Caco-2 (cell line): Measurements from ENCODE around the gene VCP. TPM values are rescaled to one million over a fixed set of nuclear protein-coding genes. Genes with fewer than 3 reads are reported as not detected.

Experiments used
- BruUV-seq: library from RNA; stranded (reverse); fragments of 400-500 nt; replicated peaks from 2 replicates; lab custom pipeline; 2021; lab: Mats Ljungman, UMichigan
- CTCF ChIA-PET: fragments of 300-600 bp; sonication (Branson Sonifier 250); formaldehyde crosslinking; loops from one replicate; lab custom pipeline; 2022; ENCODE audit warnings: antibody characterized with exemption; lab: Charles Lee
- POLR2A ChIA-PET: fragments of 300-600 bp; sonication (Branson Sonifier 250); formaldehyde crosslinking; loops from one replicate; lab custom pipeline; 2022; ENCODE audit warnings: antibody characterized with exemption; lab: Charles Lee
- DNase-seq, 2 experiments: peaks; one replicate each; pipeline versions ENCODE4 v3.0.0 to v3.0.0-alpha.2; 2020 to 2022
- H3K27me3 ChIP-seq: replicated peaks from 2 replicates; pipeline ENCODE4 v1.6.0; 2011; ENCODE audit warnings: low read length; ENCODE audit not compliant: control insufficient read depth, insufficient read depth
- H3K36me3 ChIP-seq: 2 replicates; pipeline ENCODE4 v1.5.1; 2011; ENCODE audit warnings: low read length; ENCODE audit not compliant: control insufficient read depth, insufficient read depth
- H3K4me1 ChIP-seq: fragments of 250-450 bp; sonication (Bioruptor Pico); 2 replicates; pipeline ENCODE4 v1.5.1; 2020; ENCODE audit warnings: mild to moderate bottlenecking
- H3K4me3 ChIP-seq: 2 replicates; pipeline ENCODE4 v1.5.1; 2011; ENCODE audit warnings: low read depth, mild to moderate bottlenecking, control low read depth, low read length
- H3K9me3 ChIP-seq: fragments of 250-450 bp; sonication (Bioruptor Pico); 2 replicates; pipeline ENCODE4 v1.5.1; 2020; ENCODE audit warnings: mild to moderate bottlenecking, moderate library complexity
- H3K27ac Mint-ChIP-seq: one replicate; pipeline ENCODE4 v1.8.0; 2022; ENCODE audit warnings: mixed read lengths; ENCODE audit not compliant: unreplicated experiment
- H3K27me3 Mint-ChIP-seq: one replicate; pipeline ENCODE4 v1.8.0; 2022; ENCODE audit warnings: mixed read lengths; ENCODE audit not compliant: insufficient read depth, unreplicated experiment
- H3K36me3 Mint-ChIP-seq: one replicate; pipeline ENCODE4 v1.8.0; 2022; ENCODE audit warnings: mild to moderate bottlenecking, mixed read lengths; ENCODE audit not compliant: insufficient read depth, unreplicated experiment
- H3K4me1 Mint-ChIP-seq: one replicate; pipeline ENCODE4 v1.8.0; 2022; ENCODE audit warnings: low read depth, mixed read lengths; ENCODE audit not compliant: unreplicated experiment
- H3K4me3 Mint-ChIP-seq: one replicate; pipeline ENCODE4 v1.8.0; 2022; ENCODE audit warnings: mild to moderate bottlenecking, moderate library complexity, mixed read lengths; ENCODE audit not compliant: unreplicated experiment
- H3K9me3 Mint-ChIP-seq: one replicate; pipeline ENCODE4 v1.8.0; 2022; ENCODE audit warnings: mixed read lengths; ENCODE audit not compliant: unreplicated experiment
- intact Hi-C: fragments of 100-400 bp; cut with micrococcal nuclease; formaldehyde crosslinking; loops from one replicate; pipeline ENCODE4 v1.10.0; 2022; ENCODE audit not compliant: unreplicated experiment
- total RNA-seq: library from RNA; stranded (reverse); gene quantifications from 2 replicates; pipeline ENCODE4 v1.2.3, GENCODE V29; 2022
- TF ChIP-seq, protein P1 (sequence below), 2 experiments: fragments of 200-600 bp in 1 of 2; IDR thresholded peaks; 1 replicate in 1 of 2; 2 replicates in 1 of 2; pipeline versions ENCODE4 v1.5.1 to v1.8.0; 2011 to 2022; ENCODE audit warnings: antibody characterized with exemption in 1 of 2, control low read depth in 1 of 2, inconsistent platforms in 1 of 2, low read depth in 1 of 2, low read length in 1 of 2, mild to moderate bottlenecking in 1 of 2, moderate library complexity in 1 of 2; ENCODE audit not compliant: insufficient read depth in 1 of 2, severe bottlenecking in 1 of 2, unreplicated experiment in 1 of 2

Gene VCP
- total RNA-seq, 1 experiment from 2014 or later = 281 TPM

DNA sequence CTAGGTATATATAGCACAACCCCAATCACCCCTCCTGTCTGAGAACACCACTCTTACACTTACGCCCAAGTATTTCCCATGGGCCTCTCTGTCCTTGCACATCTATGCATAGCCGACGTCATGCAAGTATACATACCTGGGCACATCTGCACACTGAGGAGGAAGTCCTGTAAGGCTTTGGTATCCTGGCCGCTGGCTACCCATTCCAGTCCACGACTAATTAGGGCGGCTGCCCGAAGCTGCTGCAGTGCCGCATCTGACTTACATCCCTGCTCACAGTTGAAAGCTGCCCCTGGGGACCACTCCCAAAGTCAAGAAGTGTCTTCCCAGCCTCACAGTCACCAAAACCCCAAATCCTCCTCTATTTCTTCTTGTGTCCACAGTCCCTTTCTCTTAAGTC lies 2.4 kb upstream of the VCP start:
- H3K36me3 Mint-ChIP-seq = peaks cover 57% of the 10 kb centered on the region
- ChIA-PET CTCF (no interaction called here), POLR2A (no interaction called here)
- peaks cover 2% of the 10 kb centered on the region; the same call in 1 of the 2 replicates for H3K36me3 ChIP-seq
- DNase-seq = no peak
- H3K4me1 Mint-ChIP-seq = peaks cover 22% of the 10 kb centered on the region
- H3K4me3 ChIP-seq = no peak overlapping the region
- H3K4me1 ChIP-seq = peaks cover 22% of the 10 kb centered on the region
- H3K27me3 Mint-ChIP-seq = no peaks in the 10 kb centered on the region
- H3K9me3 Mint-ChIP-seq = no peaks in the 10 kb centered on the region
- no peak overlapping the region for H3K27ac Mint-ChIP-seq
- intact Hi-C loops = no loop called here
- H3K9me3 ChIP-seq = no peaks in the 10 kb centered on the region
- BruUV-seq = no TSS peak
- no peak overlapping the region for H3K4me3 Mint-ChIP-seq
- TF ChIP-seq, protein P1, sequence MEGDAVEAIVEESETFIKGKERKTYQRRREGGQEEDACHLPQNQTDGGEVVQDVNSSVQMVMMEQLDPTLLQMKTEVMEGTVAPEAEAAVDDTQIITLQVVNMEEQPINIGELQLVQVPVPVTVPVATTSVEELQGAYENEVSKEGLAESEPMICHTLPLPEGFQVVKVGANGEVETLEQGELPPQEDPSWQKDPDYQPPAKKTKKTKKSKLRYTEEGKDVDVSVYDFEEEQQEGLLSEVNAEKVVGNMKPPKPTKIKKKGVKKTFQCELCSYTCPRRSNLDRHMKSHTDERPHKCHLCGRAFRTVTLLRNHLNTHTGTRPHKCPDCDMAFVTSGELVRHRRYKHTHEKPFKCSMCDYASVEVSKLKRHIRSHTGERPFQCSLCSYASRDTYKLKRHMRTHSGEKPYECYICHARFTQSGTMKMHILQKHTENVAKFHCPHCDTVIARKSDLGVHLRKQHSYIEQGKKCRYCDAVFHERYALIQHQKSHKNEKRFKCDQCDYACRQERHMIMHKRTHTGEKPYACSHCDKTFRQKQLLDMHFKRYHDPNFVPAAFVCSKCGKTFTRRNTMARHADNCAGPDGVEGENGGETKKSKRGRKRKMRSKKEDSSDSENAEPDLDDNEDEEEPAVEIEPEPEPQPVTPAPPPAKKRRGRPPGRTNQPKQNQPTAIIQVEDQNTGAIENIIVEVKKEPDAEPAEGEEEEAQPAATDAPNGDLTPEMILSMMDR (IDR thresholded peaks at IDR 0.05; ENCODE audit: insufficient read depth in 1 of 2, low read depth in 1 of 2, low read length in 1 of 2, severe bottlenecking in 1 of 2, unreplicated experiment in 1 of 2) = no peak
- no peaks in the 10 kb centered on the region for H3K27me3 ChIP-seq

DNA sequence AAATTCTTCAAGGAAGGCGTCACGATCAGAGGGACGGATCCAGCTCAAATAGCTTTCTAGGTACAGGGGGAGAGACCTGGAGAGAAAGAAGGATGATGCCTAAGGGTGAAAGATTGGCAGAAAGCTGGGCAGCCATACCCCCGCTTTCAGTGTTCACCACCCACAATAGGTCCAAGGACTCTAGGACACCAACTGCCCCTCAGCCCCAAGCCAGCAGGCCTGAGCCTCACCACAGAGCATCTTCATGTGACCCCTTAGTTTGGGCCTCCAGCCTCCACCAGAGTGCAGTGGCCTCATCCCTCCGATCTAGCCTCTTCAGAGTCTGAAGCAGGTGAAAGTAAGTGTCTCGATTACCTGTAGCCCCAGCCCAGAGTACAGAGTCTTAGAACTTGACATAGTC lies 1.7 kb upstream of the VCP start:
- no peak overlapping the region for H3K27ac Mint-ChIP-seq
- no peaks in the 10 kb centered on the region for H3K27me3 Mint-ChIP-seq
- CTCF ChIA-PET = no interaction called here
- H3K4me3 Mint-ChIP-seq = no peak overlapping the region
- H3K36me3 ChIP-seq = peaks cover 2% of the 10 kb centered on the region; the same call in 1 of the 2 replicates
- H3K27me3 ChIP-seq = no peaks in the 10 kb centered on the region
- POLR2A ChIA-PET = interaction anchor here (0.6 kb wide), 2 partner anchors 40 to 1026 kb away, joined by 3 read pairs; no protein-coding TSS in a partner anchor
- H3K4me1 Mint-ChIP-seq = peaks cover 23% of the 10 kb centered on the region
- H3K36me3 Mint-ChIP-seq = peaks cover 59% of the 10 kb centered on the region
- BruUV-seq = no TSS peak
- TF ChIP-seq, protein P1 (IDR thresholded peaks at IDR 0.05; ENCODE audit: insufficient read depth in 1 of 2, low read depth in 1 of 2, low read length in 1 of 2, severe bottlenecking in 1 of 2, unreplicated experiment in 1 of 2) = no peak
- no peak overlapping the region for H3K4me3 ChIP-seq
- no peak for DNase-seq
- intact Hi-C loops = no loop called here
- no peaks in the 10 kb centered on the region for H3K9me3 ChIP-seq
- H3K4me1 ChIP-seq = peaks cover 22% of the 10 kb centered on the region
- H3K9me3 Mint-ChIP-seq = no peaks in the 10 kb centered on the region

DNA sequence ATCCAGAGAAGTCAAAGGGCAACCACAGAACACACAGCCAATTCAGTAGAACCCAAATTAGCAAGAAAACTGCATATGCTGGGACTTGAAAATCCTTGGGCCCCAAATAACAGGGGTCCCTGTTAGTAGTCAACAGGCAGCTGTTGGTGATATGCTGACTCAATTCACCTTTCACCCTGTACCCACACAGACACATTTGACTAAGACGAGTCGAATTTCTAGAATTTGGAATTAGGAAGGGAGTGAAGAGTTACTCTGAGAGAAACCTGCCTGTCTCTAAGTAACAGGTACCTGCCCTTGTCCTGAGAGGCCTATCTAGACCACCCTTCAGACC lies 821 bp upstream of the VCP start:
- TF ChIP-seq, protein P1 (IDR thresholded peaks at IDR 0.05; ENCODE audit: insufficient read depth in 1 of 2, low read depth in 1 of 2, low read length in 1 of 2, severe bottlenecking in 1 of 2, unreplicated experiment in 1 of 2) = no peak
- intact Hi-C loops = no loop called here
- POLR2A ChIA-PET = interaction anchor here (0.6 kb wide), 1 partner anchor 1025 kb away, joined by 3 read pairs; no protein-coding TSS in a partner anchor
- H3K27me3 ChIP-seq = no peaks in the 10 kb centered on the region
- no peak overlapping the region for H3K4me3 ChIP-seq
- H3K9me3 ChIP-seq = no peaks in the 10 kb centered on the region
- H3K9me3 Mint-ChIP-seq = no peaks in the 10 kb centered on the region
- H3K4me1 ChIP-seq = peaks cover 17% of the 10 kb centered on the region
- no peak for DNase-seq
- peaks cover 2% of the 10 kb centered on the region; the same call in 1 of the 2 replicates for H3K36me3 ChIP-seq
- peaks cover 62% of the 10 kb centered on the region for H3K36me3 Mint-ChIP-seq
- H3K27me3 Mint-ChIP-seq = no peaks in the 10 kb centered on the region
- H3K4me1 Mint-ChIP-seq = peaks cover 21% of the 10 kb centered on the region
- peak overlapping the region; percentile 93 for H3K4me3 Mint-ChIP-seq
- H3K27ac Mint-ChIP-seq = peak overlapping the region; percentile 97
- CTCF ChIA-PET = no interaction called here
- no TSS peak for BruUV-seq
